PC-9 (cell line): Measurements from ENCODE around the gene GSX2. TPM values are rescaled to one million over a fixed set of nuclear protein-coding genes. Genes with fewer than 3 reads are reported as not detected.

ENCODE experiments used
- BruUV-seq: library from RNA; stranded (reverse); fragments of 400-500 nt; replicated peaks from 2 replicates; lab custom pipeline; 2021; lab: Mats Ljungman, UMichigan
- CTCF ChIA-PET: fragments of 300-600 bp; sonication (Branson Sonifier 250); formaldehyde crosslinking; loops from one replicate; lab custom pipeline; 2022; ENCODE audit warnings: antibody characterized with exemption; lab: Charles Lee
- POLR2A ChIA-PET: fragments of 300-600 bp; sonication (Branson Sonifier 250); formaldehyde crosslinking; loops from one replicate; lab custom pipeline; 2022; ENCODE audit warnings: antibody characterized with exemption; ENCODE audit not compliant: unreplicated experiment; lab: Charles Lee
- DNase-seq, 2 experiments: peaks; one replicate each; pipeline versions ENCODE4 v3.0.0 to v3.0.0-alpha.2; 2015 to 2022; ENCODE audit warnings: mixed read lengths in 1 of 2
- H2AFZ ChIP-seq: fragments of 200-600 bp; sonication (generic); 2 replicates; pipeline ENCODE4 v1.8.1; 2017; ENCODE audit warnings: antibody characterized with exemption
- H3F3A ChIP-seq: fragments of 200-600 bp; sonication (generic); 2 replicates; pipeline ENCODE4 v1.8.1; 2017; ENCODE audit warnings: antibody characterized with exemption, mild to moderate bottlenecking, low read depth; ENCODE audit not compliant: insufficient read depth
- H3K27ac ChIP-seq: fragments of 200-600 bp; sonication (generic); 2 replicates; pipeline ENCODE4 v1.6.1; 2016; ENCODE audit warnings: mixed run types
- H3K27me3 ChIP-seq: fragments of 200-600 bp; sonication (generic); 2 replicates; pipeline ENCODE4 v1.6.1; 2016; ENCODE audit warnings: low read depth, mixed run types; ENCODE audit not compliant: insufficient read depth
- H3K36me3 ChIP-seq: fragments of 200-600 bp; sonication (generic); 2 replicates; pipeline ENCODE4 v1.6.1; 2016; ENCODE audit warnings: low read depth, mixed run types
- H3K4me1 ChIP-seq: fragments of 200-600 bp; sonication (generic); replicated peaks from 2 replicates; pipeline ENCODE4 v1.6.1; 2016; ENCODE audit warnings: mixed run types; ENCODE audit not compliant: insufficient read depth
- H3K4me2 ChIP-seq: fragments of 200-600 bp; sonication (generic); 2 replicates; pipeline ENCODE4 v1.6.1; 2017; ENCODE audit warnings: mixed run types
- H3K4me3 ChIP-seq: fragments of 200-600 bp; sonication (generic); 2 replicates; pipeline ENCODE4 v1.6.1; 2016; ENCODE audit warnings: mixed run types
- H3K79me2 ChIP-seq: fragments of 200-600 bp; sonication (generic); 2 replicates; pipeline ENCODE4 v1.6.1; 2017; ENCODE audit warnings: low read depth, mixed run types
- H3K9me2 ChIP-seq: fragments of 200-600 bp; sonication (generic); 2 replicates; pipeline ENCODE4 v1.8.1; 2017; ENCODE audit warnings: mild to moderate bottlenecking; ENCODE audit not compliant: insufficient read depth
- H3K9me3 ChIP-seq: fragments of 200-600 bp; sonication (generic); 2 replicates; pipeline ENCODE4 v1.8.1; 2016; ENCODE audit warnings: low read depth; ENCODE audit not compliant: insufficient read depth
- H4K20me1 ChIP-seq: fragments of 200-600 bp; sonication (generic); 2 replicates; pipeline ENCODE4 v1.8.1; 2017; ENCODE audit not compliant: insufficient read depth
- EZH2 ChIP-seq: fragments of 200-600 bp; sonication (generic); IDR thresholded peaks from 2 replicates; pipeline ENCODE4 v1.8.0; 2017; ENCODE audit warnings: antibody characterized with exemption, low read depth
- intact Hi-C: fragments of 100-400 bp; cut with micrococcal nuclease; formaldehyde crosslinking; loops from one replicate; pipeline ENCODE4 v1.10.0; 2022; ENCODE audit not compliant: unreplicated experiment
- total RNA-seq: library from RNA; stranded (reverse); gene quantifications from 2 replicates; pipeline ENCODE4 v1.2.3, GENCODE V29; 2021
- TF ChIP-seq, protein P1 (sequence below): fragments of 200-600 bp; sonication (generic); conservative IDR thresholded peaks from 2 replicates; pipeline ENCODE4 v1.6.1; 2017; ENCODE audit warnings: mixed run types, antibody characterized with exemption, mild to moderate bottlenecking, moderate library complexity

Gene GSX2
- total RNA-seq, 1 experiment from 2014 or later: not detected

DNA sequence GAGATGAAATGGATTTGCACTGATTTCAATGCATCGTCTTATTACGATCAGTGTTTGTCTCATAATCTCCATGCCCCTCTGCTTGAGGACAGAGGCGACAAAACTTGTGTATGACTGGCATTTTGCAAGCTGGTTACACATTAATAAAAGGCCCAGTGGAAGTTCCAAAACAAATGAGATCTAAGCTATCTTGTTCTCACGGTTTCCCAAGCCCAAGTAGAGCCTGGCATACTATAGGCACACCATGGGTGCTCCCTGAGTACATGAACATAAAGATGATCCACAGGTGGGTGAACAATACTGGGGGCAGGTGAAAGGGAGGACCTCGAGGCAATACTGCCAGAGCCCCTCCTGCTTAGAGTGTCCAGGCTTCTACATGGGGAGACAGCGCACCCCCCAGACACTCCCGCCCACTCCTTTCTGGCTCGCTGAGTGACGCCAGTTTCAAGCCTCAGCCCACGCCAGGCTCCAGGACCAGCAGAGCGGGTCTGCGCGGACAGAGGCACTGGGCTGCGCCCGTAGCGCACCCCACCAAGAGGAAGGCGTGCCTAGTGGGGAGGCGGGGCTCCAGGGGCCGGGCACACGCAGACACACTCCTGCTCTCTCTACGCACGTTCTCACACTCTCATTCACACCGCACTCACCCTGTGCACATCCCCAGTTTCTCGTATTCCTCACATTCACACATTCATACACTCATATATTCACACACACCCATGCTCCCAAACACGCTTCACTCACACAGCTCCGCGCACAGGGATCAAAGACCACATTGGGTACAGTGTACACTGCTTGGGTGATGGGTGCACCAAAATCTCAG lies 8.9 kb upstream of the GSX2 start:
- no peaks in the 10 kb centered on the region for H4K20me1 ChIP-seq
- H3K36me3 ChIP-seq: no peaks in the 10 kb centered on the region
- H3F3A ChIP-seq: no peaks in the 10 kb centered on the region
- no peaks in the 10 kb centered on the region for H3K79me2 ChIP-seq
- peak in 1 of 2 experiments; percentile 26 for DNase-seq
- no TSS peak for BruUV-seq
- peak overlapping the region; percentile 79; the same call in 1 of the 2 replicates for H2AFZ ChIP-seq
- intact Hi-C loops: loop anchor here (10.0 kb wide), 1 partner anchor 124 kb away; no protein-coding TSS in a partner anchor
- CTCF ChIA-PET: no interaction called here
- H3K27me3 ChIP-seq: no peaks in the 10 kb centered on the region
- TF ChIP-seq, protein P1, sequence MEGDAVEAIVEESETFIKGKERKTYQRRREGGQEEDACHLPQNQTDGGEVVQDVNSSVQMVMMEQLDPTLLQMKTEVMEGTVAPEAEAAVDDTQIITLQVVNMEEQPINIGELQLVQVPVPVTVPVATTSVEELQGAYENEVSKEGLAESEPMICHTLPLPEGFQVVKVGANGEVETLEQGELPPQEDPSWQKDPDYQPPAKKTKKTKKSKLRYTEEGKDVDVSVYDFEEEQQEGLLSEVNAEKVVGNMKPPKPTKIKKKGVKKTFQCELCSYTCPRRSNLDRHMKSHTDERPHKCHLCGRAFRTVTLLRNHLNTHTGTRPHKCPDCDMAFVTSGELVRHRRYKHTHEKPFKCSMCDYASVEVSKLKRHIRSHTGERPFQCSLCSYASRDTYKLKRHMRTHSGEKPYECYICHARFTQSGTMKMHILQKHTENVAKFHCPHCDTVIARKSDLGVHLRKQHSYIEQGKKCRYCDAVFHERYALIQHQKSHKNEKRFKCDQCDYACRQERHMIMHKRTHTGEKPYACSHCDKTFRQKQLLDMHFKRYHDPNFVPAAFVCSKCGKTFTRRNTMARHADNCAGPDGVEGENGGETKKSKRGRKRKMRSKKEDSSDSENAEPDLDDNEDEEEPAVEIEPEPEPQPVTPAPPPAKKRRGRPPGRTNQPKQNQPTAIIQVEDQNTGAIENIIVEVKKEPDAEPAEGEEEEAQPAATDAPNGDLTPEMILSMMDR: no peak
- no peak for TF ChIP-seq EZH2
- POLR2A ChIA-PET: no interaction called here
- H3K4me2 ChIP-seq: peak overlapping the region; percentile 93
- no peaks in the 10 kb centered on the region for H3K9me2 ChIP-seq
- peaks cover 3% of the 10 kb centered on the region; the same call in 1 of the 2 replicates for H3K4me1 ChIP-seq
- H3K27ac ChIP-seq: no peak overlapping the region
- H3K9me3 ChIP-seq: no peaks in the 10 kb centered on the region
- H3K4me3 ChIP-seq: peak overlapping the region; percentile 69; the same call in 1 of the 2 replicates

DNA sequence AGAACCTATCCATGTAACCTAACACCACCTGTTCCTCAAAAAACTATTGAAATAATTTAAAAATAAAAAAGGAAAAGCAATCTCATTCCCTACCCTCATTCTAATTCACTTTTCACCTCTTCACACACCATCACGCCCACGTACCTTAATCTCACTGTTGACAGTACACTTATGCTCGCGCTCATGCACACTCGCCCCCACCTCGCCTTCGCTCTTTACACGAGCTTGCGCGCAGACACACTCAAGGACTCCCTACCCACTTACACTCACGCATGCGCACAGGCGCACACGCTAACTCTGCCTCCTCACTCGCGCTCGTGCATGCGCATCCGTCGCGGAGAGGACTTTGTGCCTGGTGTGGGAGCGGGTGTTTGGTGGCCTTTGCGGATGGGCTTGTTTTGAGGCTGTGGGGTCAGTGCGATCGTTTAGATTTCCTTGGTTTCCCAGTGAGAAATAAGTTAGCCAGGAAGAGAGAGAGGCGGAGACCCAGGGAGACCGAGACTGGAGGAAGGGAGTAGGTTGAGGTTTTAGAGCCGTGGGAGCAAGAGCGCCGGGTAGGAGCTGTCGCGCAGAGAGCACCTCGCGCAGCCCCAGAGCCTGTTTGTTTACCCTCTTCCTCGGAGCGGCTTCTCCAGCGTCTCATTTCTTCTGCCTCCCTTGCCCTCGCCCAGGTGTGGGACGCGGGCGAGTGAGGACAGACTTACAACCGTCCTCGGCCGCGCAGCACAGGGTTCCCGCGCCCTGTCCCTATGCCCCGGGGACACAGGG lies 8.1 kb upstream of the GSX2 start:
- Histone ChIP-seq H3K27me3 (no peaks in the 10 kb centered on the region), H3K27ac (no peak overlapping the region), H3K36me3 (no peaks in the 10 kb centered on the region), H3K4me3 (peak overlapping the region; percentile 69), H4K20me1 (no peaks in the 10 kb centered on the region), H3K4me1 (peaks cover 3% of the 10 kb centered on the region; the same call in 1 of the 2 replicates), H2AFZ (peak overlapping the region; percentile 79), H3K79me2 (no peaks in the 10 kb centered on the region), H3K9me3 (no peaks in the 10 kb centered on the region), H3K4me2 (peak overlapping the region; percentile 93), H3K9me2 (no peaks in the 10 kb centered on the region), H3F3A (no peaks in the 10 kb centered on the region)
- BruUV-seq: no TSS peak
- intact Hi-C loops: loop anchor here (10.0 kb wide), 1 partner anchor 123 kb away; no protein-coding TSS in a partner anchor
- ChIA-PET CTCF (no interaction called here), POLR2A (no interaction called here)
- no peak for TF ChIP-seq EZH2
- TF ChIP-seq, protein P1: no peak
- DNase-seq: peak in 1 of 2 experiments; percentile 44
